HG02588 (cell line): ENCODE data around the gene ABCC3.

Experiments used
- ATAC-seq: cut with Tn5 transposase; IDR thresholded peaks from one replicate; pipeline ENCODE4 v1.9.1; 2021; ENCODE audit warnings: mild to moderate bottlenecking, moderate library complexity; ENCODE audit not compliant: unreplicated experiment

Gene ABCC3

DNA sequence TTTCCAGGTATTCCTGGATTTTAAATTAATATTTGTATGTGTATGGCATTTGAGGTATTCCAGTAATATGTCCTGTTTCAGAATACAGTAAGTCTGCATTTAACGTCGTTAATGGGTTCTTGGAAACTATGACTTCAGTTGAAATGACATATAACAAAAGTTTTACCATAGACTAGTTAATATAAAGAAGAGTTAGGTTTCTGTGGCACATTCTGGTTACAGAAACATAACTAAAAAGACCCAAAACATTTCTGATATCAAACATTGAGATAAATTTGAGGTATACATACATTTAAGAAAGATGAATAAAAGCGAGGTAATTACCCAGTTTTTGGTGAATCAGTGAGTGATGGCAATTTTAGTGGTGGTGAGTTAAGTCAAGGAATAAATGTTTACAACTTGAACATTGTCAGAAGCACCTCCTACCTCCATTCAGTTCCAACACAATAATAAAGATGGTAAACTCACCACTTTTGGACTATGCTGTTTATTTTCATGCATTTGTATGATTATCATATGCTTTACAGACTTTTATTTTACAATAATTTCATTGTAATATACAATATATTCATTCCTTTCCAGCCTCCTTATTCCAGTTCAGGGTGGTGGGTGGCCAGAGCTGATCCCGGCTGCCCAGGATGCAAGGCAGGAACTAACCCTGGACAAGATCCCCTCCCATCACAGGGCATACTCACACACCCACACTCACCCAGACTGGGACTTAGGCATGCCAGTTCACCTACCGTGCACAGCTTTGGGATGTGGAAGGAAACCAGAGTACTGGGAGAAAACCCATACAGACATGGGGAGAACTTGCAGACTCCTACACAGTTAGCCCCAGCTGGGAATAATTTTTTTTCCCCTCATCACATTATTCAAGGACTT lies 94.4 kb downstream of the ABCC3 start:
- no peak for ATAC-seq

DNA sequence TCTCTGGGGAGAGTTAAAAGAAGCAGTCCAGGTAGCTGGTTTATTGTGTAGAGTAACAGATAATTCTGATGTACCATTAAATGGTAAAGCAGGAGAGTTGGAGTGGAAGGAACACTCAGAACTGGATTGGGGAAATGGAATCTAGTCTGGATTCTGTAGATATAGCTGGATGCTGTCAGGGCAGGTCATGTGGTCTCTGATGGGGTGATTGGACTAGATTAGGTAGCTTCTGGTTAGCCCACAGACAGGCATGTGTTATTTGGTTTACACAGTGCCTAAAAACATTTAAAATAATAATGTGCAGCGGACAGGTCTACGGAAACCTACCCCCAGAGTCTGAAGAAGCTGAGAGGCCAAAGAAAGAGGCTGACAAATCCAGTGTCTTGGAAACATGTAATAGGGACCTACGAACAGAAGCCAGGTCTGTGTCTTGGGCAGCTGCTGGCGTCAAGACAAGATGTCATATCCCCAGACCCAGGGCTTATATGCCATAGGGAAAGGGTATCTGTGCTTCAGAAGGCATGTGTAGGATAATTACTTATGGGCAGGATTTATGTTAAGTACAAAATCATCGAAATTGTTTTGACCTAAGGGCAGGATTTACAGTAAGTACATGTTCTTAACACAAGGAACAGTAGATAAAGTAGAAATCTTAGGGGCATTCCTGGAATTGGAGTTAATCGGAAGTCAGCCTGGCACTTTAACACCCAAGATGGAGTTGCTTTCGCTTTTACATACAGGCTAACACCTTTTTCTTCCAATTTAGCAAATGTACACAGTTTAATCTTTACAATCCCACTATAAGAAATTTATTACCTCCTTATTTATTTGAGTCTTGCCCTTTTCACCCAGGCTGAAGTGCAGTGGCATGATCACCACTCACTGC lies 97.1 kb downstream of the ABCC3 start:
- no peak for ATAC-seq

DNA sequence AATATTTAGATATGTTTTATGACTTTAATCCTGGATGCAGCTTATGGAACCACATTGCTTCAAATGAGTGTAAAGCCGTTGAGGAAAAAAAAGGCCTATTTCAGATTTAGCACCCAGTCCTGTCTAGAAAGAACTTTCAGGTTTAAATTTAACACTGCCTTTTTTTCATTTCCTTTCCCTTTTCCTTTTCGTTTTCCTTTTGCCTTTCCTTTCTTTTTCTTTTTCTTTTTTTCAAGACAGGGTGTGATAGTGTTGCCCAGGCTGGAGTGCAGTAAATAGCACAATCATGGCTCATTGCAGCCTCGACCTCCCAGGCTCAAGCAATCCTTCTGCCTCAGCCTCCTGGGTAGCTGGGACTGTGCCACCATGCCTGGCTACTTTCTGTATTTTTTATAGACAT lies 100.6 kb downstream of the ABCC3 start:
- no peak for ATAC-seq

DNA sequence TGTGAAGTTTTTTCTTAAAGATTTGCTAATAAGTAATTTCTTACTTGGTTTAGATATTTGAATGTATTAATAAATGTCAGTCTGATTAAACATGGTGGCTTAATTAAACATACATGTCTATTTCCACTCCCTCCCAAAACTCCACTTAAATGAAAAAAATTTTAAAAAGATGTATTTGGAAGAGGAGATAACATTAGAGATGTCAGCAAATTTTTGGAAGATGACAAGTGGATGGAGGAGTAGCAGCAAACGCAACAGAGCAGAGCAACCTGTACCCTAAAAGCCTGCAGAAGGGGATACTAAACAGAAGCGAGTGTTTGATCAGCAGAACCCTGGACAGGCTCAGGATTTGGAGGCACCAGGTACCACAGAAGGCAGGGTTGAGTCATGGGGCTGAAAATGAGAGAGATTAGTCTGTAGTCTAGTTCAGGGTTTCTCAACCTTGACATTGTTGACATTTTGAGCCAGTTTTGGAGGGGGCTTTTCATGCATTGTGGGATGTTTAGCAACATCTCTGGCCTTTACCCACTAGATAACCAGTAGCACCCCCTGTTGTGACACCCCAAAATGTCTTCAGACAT lies 102.5 kb downstream of the ABCC3 start:
- ATAC-seq, result no peak

DNA sequence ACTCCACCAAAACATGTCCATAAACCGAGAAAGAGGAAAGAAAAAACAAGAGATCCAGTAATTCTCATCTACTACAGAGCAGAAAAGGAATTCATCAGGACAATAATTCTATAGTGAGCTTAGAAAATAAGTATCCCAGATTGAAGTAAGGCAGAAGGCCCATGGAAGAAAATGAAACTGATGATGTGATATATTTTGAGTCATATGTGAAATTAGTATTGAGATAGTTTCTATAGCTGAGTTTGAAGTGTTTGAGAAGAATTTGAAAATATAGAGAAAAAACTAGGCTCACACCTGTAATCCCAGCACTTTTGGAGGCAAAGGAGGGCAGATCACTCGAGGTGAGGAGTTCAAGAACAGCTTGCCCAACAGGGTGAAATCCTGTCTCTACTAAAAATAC lies 104.4 kb downstream of the ABCC3 start:
- no peak for ATAC-seq
